ENCODE data around the gene SYNE3.

DNA sequence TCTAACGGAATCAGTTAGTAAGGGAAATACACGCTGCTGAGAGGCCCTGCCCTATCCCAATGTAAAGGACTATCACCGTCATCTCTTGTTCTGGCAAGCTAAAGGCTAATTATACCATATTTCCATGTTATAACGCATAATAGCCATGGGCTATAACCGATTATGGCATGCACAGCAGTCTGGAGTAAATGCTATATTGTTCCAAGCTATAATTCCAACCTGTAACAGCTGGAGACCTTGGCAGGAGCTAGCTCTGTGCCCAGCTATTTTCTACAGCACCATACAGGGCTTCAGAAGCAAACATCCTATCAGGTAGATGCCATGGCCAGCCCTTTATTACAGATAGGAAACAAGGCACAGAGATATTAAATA lies 26.3 kb downstream of the SYNE3 start:
- TF ChIP-seq POLR2A (IDR thresholded peaks at IDR 0.05), result no peak
- TF ChIP-seq, protein P1, sequence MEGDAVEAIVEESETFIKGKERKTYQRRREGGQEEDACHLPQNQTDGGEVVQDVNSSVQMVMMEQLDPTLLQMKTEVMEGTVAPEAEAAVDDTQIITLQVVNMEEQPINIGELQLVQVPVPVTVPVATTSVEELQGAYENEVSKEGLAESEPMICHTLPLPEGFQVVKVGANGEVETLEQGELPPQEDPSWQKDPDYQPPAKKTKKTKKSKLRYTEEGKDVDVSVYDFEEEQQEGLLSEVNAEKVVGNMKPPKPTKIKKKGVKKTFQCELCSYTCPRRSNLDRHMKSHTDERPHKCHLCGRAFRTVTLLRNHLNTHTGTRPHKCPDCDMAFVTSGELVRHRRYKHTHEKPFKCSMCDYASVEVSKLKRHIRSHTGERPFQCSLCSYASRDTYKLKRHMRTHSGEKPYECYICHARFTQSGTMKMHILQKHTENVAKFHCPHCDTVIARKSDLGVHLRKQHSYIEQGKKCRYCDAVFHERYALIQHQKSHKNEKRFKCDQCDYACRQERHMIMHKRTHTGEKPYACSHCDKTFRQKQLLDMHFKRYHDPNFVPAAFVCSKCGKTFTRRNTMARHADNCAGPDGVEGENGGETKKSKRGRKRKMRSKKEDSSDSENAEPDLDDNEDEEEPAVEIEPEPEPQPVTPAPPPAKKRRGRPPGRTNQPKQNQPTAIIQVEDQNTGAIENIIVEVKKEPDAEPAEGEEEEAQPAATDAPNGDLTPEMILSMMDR (IDR thresholded peaks at IDR 0.05), result no peak
